A549 treated with CpdA at 1 μM for 4 hours (cell line): Measurements from ENCODE around the gene PRRG3. TPM values are rescaled to one million over a fixed set of nuclear protein-coding genes. Genes with fewer than 3 reads are reported as not detected.

Source experiments
- total RNA-seq: library from RNA; stranded (reverse); fragments of 200-300 nt; extraction: Qiagen RNA extraction; gene quantifications from 5 replicates; pipeline ENCODE4 v1.2.3, GENCODE V29; 2022; ENCODE audit warnings: low read depth

Gene PRRG3
- not detected in 5 replicates for total RNA-seq

GRCh38 chrX:151694661-151695582 is at the start of gene PRRG3:
Gene PRRG3 (plus strand): TSS chrX:151695458. CDS start chrX:151698815, 3,357 bp downstream.

GRCh38 chrX:151715752-151716151 is 20.5 kb downstream of the PRRG3 start, which contains the start of gene FATE1:
Gene FATE1 (plus strand): TSS chrX:151716035. CDS start chrX:151716120, 85 bp downstream.

GRCh38 chrX:151734446-151734845 is 39.2 kb downstream of the PRRG3 start, which contains the start of gene CNGA2:
Gene CNGA2 (plus strand): TSS chrX:151734746. CDS start chrX:151738484, 3,738 bp downstream.

Other genes starting within 250 kb of the PRRG3 start
- gene PASD1, start 131.8 kb upstream of the PRRG3 start, total RNA-seq = not detected in 5 replicates
- not detected in 5 replicates for gene FATE1, start 20.6 kb downstream of the PRRG3 start, total RNA-seq
- not detected in 5 replicates for gene CNGA2, start 39.3 kb downstream of the PRRG3 start, total RNA-seq
- gene MAGEA4, start 217.4 kb downstream of the PRRG3 start, total RNA-seq = not detected in 5 replicates